Activated T-cell treated with anti-CD3 and anti-CD28 coated beads, Interleukin-2, amount 50 U/mL, for 4 hours (primary cell): ENCODE measurements around the gene TRIM4. TPM values are rescaled to one million over a fixed set of nuclear protein-coding genes. Genes with fewer than 3 reads are reported as not detected.
"Not testable (repeated sequence)": the region's sequence is repeated elsewhere in the genome, so short reads cannot be mapped to it uniquely, and the experiment has no call there.

Experiments used
- ATAC-seq, 2 donors: fragments of 200-7000 bp; cut with Tn5 transposase; one replicate each; pipeline ENCODE4 v1.10.0; 2021
- DNase-seq: peaks from one replicate; pipeline ENCODE4 v3.0.0-alpha.2; 2020
- H3K27me3 Mint-ChIP-seq: one replicate; pipeline ENCODE4 v1.8.0; 2021; ENCODE audit warnings: low read depth, mixed read lengths
- H3K36me3 Mint-ChIP-seq: one replicate; pipeline ENCODE4 v1.8.0; 2022; ENCODE audit warnings: mixed read lengths; ENCODE audit not compliant: insufficient read depth
- H3K4me1 Mint-ChIP-seq: one replicate; pipeline ENCODE4 v1.8.0; 2021; ENCODE audit warnings: low read depth, mixed read lengths
- H3K4me3 Mint-ChIP-seq: one replicate; pipeline ENCODE4 v1.8.0; 2021; ENCODE audit warnings: mild to moderate bottlenecking, moderate library complexity, mixed read lengths
- H3K9me3 Mint-ChIP-seq: one replicate; pipeline ENCODE4 v1.8.0; 2021; ENCODE audit warnings: mixed read lengths
- total RNA-seq, 3 donors: library from RNA; stranded (reverse); gene quantifications; one replicate each; pipeline ENCODE4 v1.2.1, GENCODE V29; 2021

Gene TRIM4
- 10 to 100 TPM; 23.6 to 25.5 (median 23.8) TPM for total RNA-seq

GRCh38 chr7:99918959-99919813 lies at the start of gene TRIM4:
Gene TRIM4, minus strand, starts transcription at chr7:99919530. Its CDS starts 129 bp downstream, at chr7:99919401.
- DNase-seq (peak; percentile 81), ATAC-seq (peak; percentile 99 to 100)
- Mint-ChIP-seq H3K9me3 (no peaks in the 10 kb centered on the region), H3K27me3 (no peaks in the 10 kb centered on the region), H3K4me3 (peak within 1 kb of the TSS; percentile 95), H3K36me3 (peaks cover 16% of the 10 kb centered on the region), H3K4me1 (peaks cover 48% of the 10 kb centered on the region)

GRCh38 chr7:99958564-99959227 lies 39.4 kb upstream of the TRIM4 start:
- no peak for ATAC-seq
- H3K36me3 Mint-ChIP-seq: no peaks in the 10 kb centered on the region
- DNase-seq: no peak
- no peaks in the 10 kb centered on the region for H3K4me1 Mint-ChIP-seq
- no peak overlapping the region for H3K4me3 Mint-ChIP-seq
- H3K27me3 Mint-ChIP-seq: peaks cover 54% of the 10 kb centered on the region
- no peaks in the 10 kb centered on the region for H3K9me3 Mint-ChIP-seq

GRCh38 chr7:99955247-99955646 lies 35.9 kb upstream of the TRIM4 start:
- H3K27me3 Mint-ChIP-seq: peaks cover 26% of the 10 kb centered on the region
- H3K4me1 Mint-ChIP-seq: no peaks in the 10 kb centered on the region
- ATAC-seq (no peak), DNase-seq (no peak)
- no peak overlapping the region for H3K4me3 Mint-ChIP-seq
- no peaks in the 10 kb centered on the region for H3K9me3 Mint-ChIP-seq
- no peaks in the 10 kb centered on the region for H3K36me3 Mint-ChIP-seq

GRCh38 chr7:99954643-99955042 lies 35.3 kb upstream of the TRIM4 start:
- H3K4me3 Mint-ChIP-seq, H3K36me3 Mint-ChIP-seq, H3K9me3 Mint-ChIP-seq, H3K4me1 Mint-ChIP-seq, ATAC-seq, DNase-seq: not testable (repeated sequence)
- peaks cover 25% of the 10 kb centered on the region for H3K27me3 Mint-ChIP-seq

- no peaks in the 10 kb centered on the region for H3K9me3 Mint-ChIP-seq
- ATAC-seq (no peak), DNase-seq (no peak)
- H3K4me3 Mint-ChIP-seq: no peak overlapping the region
- no peaks in the 10 kb centered on the region for H3K4me1 Mint-ChIP-seq
- H3K36me3 Mint-ChIP-seq: no peaks in the 10 kb centered on the region
- H3K27me3 Mint-ChIP-seq: peaks cover 19% of the 10 kb centered on the region
Observed at GRCh38 chr7:99953649-99954048, 34.3 kb upstream of the TRIM4 start.

GRCh38 chr7:99952649-99953048 lies 33.3 kb upstream of the TRIM4 start:
- H3K9me3 Mint-ChIP-seq, H3K4me3 Mint-ChIP-seq, H3K36me3 Mint-ChIP-seq, DNase-seq, H3K4me1 Mint-ChIP-seq, ATAC-seq: not testable (repeated sequence)
- H3K27me3 Mint-ChIP-seq: peaks cover 20% of the 10 kb centered on the region

- not testable (repeated sequence) for H3K4me3 Mint-ChIP-seq, H3K36me3 Mint-ChIP-seq, ATAC-seq, H3K4me1 Mint-ChIP-seq, DNase-seq, H3K9me3 Mint-ChIP-seq
- peaks cover 16% of the 10 kb centered on the region for H3K27me3 Mint-ChIP-seq
Observed at GRCh38 chr7:99950819-99951218, 31.5 kb upstream of the TRIM4 start.

GRCh38 chr7:99949645-99950228 lies 30.4 kb upstream of the TRIM4 start:
- DNase-seq (no peak), ATAC-seq (no peak)
- Mint-ChIP-seq H3K4me1 (no peaks in the 10 kb centered on the region), H3K36me3 (no peaks in the 10 kb centered on the region), H3K27me3 (peaks cover 10% of the 10 kb centered on the region), H3K9me3 (no peaks in the 10 kb centered on the region), H3K4me3 (no peak overlapping the region)

GRCh38 chr7:99947608-99948007 lies 28.3 kb upstream of the TRIM4 start:
- H3K9me3 Mint-ChIP-seq: no peaks in the 10 kb centered on the region
- H3K36me3 Mint-ChIP-seq: no peaks in the 10 kb centered on the region
- peaks cover 18% of the 10 kb centered on the region for H3K27me3 Mint-ChIP-seq
- H3K4me3 Mint-ChIP-seq: no peak overlapping the region
- H3K4me1 Mint-ChIP-seq: peaks cover 7% of the 10 kb centered on the region
- DNase-seq (no peak), ATAC-seq (no peak)

GRCh38 chr7:99944497-99945070 lies 25.3 kb upstream of the TRIM4 start:
- no peaks in the 10 kb centered on the region for H3K9me3 Mint-ChIP-seq
- peaks cover 7% of the 10 kb centered on the region for H3K4me1 Mint-ChIP-seq
- no peaks in the 10 kb centered on the region for H3K36me3 Mint-ChIP-seq
- DNase-seq (no peak), ATAC-seq (no peak)
- H3K4me3 Mint-ChIP-seq: no peak overlapping the region
- peaks cover 29% of the 10 kb centered on the region for H3K27me3 Mint-ChIP-seq

GRCh38 chr7:99943641-99944496 lies 24.5 kb upstream of the TRIM4 start:
- peak overlapping the region; percentile 14 for H3K4me3 Mint-ChIP-seq
- peaks cover 6% of the 10 kb centered on the region for H3K9me3 Mint-ChIP-seq
- peaks cover 7% of the 10 kb centered on the region for H3K4me1 Mint-ChIP-seq

GRCh38 chr7:99938296-99938695 lies 19.0 kb upstream of the TRIM4 start:
- Mint-ChIP-seq H3K9me3 (peaks cover 11% of the 10 kb centered on the region), H3K4me3 (no peak overlapping the region), H3K4me1 (peaks cover 7% of the 10 kb centered on the region), H3K36me3 (no peaks in the 10 kb centered on the region), H3K27me3 (peaks cover 32% of the 10 kb centered on the region)
- DNase-seq (no peak), ATAC-seq (no peak)

More at GRCh38 chr7:99943641-99944496, 24.5 kb upstream of the TRIM4 start:
- Mint-ChIP-seq H3K27me3 (peaks cover 30% of the 10 kb centered on the region), H3K36me3 (no peaks in the 10 kb centered on the region)
- ATAC-seq (no peak), DNase-seq (no peak)

- ATAC-seq: not testable (repeated sequence)
Observed at GRCh38 chr7:99935009-99935408, 15.7 kb upstream of the TRIM4 start.

More at GRCh38 chr7:99935009-99935408, 15.7 kb upstream of the TRIM4 start:
- peaks cover 11% of the 10 kb centered on the region for H3K9me3 Mint-ChIP-seq
- peaks cover 17% of the 10 kb centered on the region for H3K27me3 Mint-ChIP-seq
- not testable (repeated sequence) for H3K36me3 Mint-ChIP-seq, DNase-seq, H3K4me3 Mint-ChIP-seq
- H3K4me1 Mint-ChIP-seq: peaks cover 12% of the 10 kb centered on the region
